GM21737 (cell line): Measurements from ENCODE around the gene ACSS2.

ENCODE experiments used
- ATAC-seq: cut with Tn5 transposase; IDR thresholded peaks from one replicate; pipeline ENCODE4 v1.9.1; 2021; ENCODE audit warnings: mild to moderate bottlenecking, moderate library complexity; ENCODE audit not compliant: unreplicated experiment

ACSS2 gene

DNA sequence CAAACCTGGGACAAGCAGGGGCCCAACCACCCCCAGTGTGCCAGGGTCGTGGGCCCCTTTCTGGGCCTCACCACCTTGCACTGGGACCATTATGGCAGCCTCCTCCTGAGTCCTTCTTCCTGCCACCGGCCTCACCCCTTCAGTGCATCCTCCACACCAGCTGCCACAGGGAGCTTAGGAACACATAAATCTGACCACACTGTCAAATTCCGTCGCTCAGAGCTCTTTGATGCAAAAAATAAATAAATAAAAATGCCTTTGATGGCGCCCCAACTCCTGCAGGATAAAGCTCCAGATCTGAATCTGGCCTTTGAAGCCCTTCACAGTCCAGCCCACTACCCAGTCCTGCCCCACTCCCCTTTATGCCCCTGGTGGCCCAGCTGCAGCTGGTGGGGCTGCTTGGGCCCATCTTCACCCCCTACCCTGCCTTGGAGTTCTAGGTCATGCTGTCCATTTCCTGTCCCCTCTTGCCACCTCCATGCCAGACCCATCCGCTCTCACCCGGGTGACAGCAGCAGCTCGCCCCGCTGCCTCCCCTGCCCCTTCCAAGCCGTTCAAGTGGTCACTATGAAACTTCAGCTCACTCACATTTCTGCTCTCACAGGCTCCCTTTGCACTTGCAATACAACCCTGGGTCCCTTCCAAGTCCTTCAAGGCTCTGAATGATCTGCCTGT is 95.3 kb downstream of the ACSS2 start:
- no peak for ATAC-seq

- no peak for ATAC-seq
Observed at GRCh38 chr20:34974246-34974645, 97.8 kb downstream of the ACSS2 start.

DNA sequence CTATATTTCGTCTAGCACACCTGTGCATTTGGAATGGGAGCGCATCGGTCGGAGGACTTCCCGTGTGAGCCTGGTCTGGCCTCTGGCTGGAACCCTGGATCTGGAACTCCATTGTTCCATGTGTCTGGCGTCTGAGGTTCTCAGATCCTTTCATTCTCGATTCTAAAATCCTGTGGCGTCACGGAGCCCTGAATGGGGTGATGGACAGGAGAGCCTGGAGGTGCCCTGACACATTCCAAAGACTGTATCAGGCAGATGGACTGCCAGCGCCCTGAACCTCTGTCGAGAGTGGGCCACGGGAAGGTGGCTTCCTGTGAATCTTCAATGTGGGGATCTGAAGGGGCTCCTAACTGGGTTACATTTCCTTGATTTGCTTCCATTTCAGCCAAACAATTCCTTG is 99.9 kb downstream of the ACSS2 start:
- ATAC-seq, result no peak
